IPS-NIHi11 (cell line): ENCODE data around the gene IFT20.

Experiments
- DNase-seq: peaks from one replicate; pipeline ENCODE4 v3.0.0; 2012; ENCODE audit warnings: mixed read lengths, low spot score

The IFT20 gene

DNA sequence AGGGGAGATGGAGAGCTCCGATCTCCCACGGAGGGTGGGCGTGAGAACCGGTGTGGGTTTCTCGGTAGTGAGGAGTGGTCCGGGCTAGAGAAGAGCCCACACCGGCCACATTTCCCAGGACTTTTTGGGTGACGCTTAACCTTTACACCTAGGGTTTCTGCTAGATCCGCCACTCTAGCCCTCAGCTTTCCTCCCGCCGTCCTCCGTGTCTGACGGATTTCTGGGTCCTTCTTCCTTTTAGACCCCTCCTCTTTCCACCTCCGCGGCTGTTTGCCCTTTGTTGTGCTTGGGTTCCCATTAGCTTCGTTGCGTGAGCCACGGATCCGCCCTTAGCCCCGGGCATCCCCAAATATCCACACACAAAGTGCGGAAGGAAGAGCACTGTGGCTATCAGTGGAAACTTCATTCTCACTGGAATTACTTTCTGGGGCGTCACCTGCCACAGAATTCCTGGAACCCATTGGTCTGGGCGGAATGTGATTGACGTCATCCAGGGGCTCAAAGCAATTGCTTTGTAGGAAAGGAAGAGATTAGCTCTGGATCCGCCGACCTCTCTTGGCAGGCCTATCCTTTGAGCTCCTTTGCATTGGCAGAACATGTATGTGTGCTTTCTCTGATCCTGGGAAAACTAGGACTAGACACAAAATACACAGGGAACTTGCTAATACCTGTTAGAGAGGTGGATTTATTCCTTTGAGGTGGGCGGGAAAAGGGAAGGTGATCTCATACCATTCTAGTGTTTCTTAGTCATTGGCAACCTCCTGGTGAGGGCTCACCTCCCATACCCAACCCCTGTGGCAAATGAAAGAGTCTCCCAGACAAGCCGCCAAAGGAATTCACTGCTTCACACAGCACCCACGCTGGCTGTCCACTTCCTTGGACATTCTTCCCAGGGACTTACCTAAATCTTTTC lies 943 bp upstream of the IFT20 start:
- DNase-seq, result peak; percentile 72

GRCh38 chr17:28334666-28335200 lies 539 bp downstream of the IFT20 start:
- DNase-seq, result no peak

DNA sequence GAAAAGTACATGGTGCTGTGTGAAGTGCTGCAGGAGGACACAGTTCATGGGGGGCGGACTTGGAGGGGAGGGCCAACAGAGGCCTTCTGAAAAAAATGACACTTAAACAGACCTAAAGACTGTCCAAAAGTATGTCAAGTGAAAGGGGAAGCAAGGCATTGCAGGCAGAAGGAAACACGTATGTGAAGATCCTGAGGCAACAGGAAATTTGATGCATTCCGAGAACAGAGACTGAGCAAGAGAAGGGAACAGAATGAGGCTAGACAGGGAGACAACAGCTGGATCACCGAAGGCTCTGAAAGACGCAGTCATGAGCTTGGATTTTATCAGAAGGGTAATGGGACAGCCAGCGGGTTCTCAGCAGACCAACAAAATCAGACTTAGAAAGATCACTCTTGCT lies 1.1 kb downstream of the IFT20 start:
- no peak for DNase-seq

DNA sequence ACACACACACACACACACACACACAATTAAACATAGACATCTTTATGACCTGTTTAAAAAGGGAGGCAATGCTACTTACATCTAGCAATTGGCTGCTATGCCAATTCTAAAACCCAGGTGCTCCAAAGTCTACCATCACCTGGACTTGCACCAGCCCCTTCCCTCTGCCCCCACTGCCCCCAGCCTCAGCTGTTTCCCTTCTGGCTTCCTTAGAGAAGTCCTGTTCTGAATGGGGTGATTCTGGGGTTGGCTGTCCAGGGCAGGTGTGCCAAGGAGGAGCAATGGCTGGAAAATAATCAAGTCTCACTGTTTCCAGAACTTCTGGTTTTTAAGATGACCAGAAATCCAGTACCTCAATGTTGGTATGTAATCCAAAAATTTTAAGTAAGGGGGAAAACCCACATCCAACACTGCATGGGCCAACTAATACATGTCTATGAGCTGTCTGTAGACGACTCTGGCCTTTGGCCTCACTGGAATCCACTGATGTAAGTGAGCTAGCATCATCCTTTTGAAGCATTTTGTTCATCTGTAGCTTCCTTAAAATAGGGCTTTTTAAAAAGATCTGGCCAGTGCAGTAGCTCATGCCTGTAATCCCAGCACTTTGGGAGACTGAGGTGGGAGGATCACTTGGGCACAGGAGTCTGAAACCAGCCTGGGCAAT lies 2.1 kb downstream of the IFT20 start:
- no peak for DNase-seq

- DNase-seq, result no peak
These were observed 3.3 kb downstream of the IFT20 start for GRCh38 chr17:28331891-28332420.

- no peak for DNase-seq
These were observed 4.6 kb downstream of the IFT20 start for GRCh38 chr17:28330671-28331070.

DNA sequence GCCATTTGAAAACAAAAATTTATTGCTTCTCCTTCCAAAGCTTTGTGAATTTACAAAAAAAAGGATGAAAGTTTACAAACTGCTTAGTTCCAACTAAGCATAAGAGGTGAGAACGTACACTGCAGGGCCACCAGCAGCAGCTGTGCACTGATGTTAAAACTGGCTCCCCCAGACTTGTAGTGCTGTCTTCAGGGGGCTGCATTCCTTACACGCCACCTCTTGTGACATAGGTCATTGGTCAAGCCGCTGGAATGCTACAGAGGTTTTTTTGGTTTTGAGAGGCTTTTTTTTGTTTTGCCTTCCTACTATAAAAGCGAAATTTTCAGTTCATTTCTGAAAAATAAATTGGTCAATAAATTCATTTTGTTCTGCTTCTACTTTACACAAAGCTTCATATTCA lies 6.9 kb downstream of the IFT20 start:
- DNase-seq, result no peak

- DNase-seq, result no peak
These were observed 7.6 kb downstream of the IFT20 start for GRCh38 chr17:28327709-28328108.

- DNase-seq, result no peak
These were observed 8.2 kb downstream of the IFT20 start for GRCh38 chr17:28327031-28327607.

GRCh38 chr17:28326114-28326513 lies 9.2 kb downstream of the IFT20 start:
- no peak for DNase-seq

GRCh38 chr17:28325211-28325610 lies 10.1 kb downstream of the IFT20 start:
- no peak for DNase-seq

- DNase-seq, result no peak
These were observed 10.5 kb downstream of the IFT20 start for GRCh38 chr17:28324781-28325180.

DNA sequence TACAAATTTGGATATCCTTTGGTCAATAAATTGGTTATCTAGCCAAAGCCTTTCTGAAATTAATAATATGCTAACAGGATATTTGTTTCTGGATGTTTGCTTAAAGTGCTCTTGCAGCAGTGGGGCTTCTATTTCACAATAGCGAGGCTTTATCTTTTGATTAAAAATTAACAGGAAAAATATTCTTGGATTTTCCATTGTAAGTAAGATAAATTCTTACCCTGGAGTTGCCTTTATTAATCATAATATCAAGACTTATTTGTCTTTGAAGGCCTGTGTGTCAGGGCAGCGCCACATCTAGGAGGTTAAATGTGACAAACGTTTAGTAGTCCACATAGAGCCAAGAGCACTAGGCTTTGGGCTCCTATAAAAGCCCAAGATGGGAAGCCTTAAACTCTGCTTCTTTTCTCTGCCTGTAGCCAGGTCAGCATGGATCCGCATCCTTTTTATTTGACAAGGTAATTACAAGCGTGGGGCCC lies 11.0 kb downstream of the IFT20 start:
- DNase-seq, result no peak

DNA sequence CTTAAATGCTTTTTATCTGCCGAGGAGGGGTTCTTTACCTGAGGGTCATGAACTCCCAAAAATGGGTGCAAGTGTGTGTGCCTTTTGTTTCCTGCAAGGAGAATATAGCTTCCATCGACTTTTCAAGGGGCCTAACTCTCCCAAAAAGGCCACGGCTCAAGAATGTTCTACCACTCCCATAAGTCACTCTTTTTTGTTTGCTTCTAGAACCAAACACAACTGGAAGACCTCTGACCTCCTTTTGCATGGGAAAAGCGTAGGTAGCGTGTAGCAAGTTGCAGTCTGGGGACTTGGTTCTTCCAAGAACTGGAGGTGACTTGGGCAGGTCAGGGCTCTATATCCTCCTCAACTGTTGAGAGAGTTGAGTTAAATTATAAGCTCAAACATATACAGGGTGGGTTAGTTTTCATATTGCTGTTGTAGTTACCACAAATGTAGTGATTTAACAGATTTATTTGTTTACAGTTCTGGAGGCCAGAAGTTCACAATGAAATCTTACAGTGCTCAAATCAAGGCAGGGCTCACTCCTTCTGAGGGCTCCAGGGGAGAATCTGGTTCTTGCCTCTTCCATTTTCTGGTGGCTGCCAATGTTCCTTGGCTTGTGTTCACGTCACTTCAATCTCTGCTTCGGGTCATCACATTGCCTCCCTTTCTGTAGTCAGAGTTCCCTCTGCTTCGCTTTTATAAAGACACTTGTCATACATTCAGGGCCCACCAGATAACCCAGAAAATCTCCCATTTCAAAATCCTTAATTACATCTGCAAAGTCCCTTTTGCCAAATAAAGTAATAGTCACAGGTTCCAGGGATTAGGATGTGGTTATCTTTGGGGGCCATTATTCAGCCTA lies 14.8 kb downstream of the IFT20 start:
- no peak for DNase-seq

DNA sequence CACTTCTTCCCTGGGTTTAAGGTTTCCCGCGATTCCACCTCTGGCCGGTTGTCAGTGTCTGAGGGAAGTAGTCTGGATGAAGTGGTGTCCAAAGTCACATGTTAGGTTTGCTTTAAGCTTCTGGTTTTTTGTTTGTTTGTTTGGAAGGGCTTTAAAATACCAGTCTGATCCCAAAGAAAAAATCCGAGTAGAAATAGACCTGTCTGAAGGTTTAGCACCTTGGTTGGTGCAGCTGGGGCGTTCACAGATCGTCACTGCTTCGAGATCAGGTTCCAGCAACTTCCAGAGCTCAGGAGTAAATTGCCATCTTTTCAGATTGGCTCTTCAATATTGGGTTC lies 15.7 kb downstream of the IFT20 start:
- DNase-seq, result no peak

DNA sequence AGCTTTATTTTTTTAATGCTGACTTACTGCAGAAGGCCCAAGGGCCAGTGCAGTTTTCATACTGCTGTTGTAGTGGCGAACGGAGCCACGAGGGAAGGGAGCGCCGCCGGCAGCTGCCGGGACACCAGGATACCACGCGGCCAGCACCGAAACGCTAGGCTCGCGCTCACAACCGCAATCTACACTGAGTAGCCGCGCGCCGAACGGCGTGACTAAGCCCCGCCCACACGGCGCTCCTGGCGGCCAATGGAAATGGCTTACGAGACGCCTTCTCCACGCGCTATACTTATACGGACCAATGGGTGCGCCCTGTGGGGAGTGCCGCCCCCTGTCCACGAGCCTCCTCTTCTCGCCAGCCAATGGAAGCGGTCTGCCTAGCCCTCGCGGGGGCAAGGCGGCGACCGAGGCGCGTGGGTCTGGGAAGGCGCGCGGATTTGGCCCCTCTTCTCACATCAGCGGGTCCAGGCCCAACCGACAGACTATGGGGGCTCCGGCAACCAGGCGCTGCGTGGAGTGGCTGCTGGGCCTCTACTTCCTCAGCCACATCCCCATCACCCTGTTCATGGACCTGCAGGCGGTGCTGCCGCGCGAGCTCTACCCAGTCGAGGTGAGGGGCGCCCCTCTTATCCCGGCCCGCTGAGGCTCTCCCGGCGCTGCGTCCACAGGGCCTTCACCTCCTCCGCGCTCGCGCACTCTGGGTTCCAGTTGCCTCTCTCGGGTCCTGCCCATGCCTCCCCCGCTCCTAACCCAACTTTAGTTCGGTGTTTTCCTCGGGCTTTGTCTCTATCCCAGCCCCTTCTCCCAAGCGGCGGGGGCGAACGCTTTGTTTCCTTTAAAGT lies 16.3 kb downstream of the IFT20 start, which contains the start of gene TMEM97:
TSS of gene TMEM97 (plus strand) at position 442 of the 839 bp plus-strand sequence. CDS start at position 482, 40 bp downstream.
- peak; percentile 93 for DNase-seq

- DNase-seq, result peak; percentile 54
These were observed 17.1 kb downstream of the IFT20 start for GRCh38 chr17:28317966-28318758.

DNA sequence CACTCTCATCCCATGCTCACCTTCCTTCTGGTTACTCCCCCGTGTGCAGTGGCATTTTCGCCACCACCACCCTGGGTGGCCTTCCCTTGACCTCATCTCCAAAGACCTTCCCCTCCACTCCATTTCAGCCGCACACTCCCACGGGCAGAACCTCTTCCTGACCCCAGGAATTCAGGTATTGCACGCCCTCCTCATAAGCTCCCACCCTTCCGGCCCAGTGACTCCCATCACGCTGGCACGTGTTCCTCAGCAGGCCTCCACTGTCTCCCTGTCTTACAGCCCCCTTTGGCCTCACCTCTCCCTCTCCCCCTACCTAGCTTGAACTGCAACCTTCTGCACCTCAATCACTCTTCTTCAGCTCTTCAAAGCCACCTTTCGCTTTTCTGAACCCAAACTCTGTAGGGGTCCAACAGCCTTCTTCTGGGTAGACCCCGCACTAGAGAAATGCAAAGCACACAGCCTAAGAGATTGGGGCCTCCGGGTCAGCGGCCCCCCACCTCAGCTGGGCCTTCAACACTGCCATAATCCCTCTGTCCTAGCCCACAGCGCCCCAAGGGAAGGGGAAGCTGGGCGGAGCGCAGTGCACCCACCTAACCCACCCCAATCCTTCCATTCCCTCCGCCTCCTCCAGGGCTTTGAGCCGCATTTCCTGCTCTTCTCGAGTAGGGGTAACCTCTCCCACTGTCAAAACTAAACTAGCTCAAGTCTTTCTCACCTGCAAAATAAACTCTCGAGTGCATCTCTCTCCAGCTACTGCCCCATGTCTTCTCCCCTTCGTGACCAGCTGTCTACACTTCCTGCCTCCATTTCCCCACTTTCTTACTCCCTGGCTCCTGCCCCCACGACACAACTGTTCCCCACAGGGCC lies 17.9 kb downstream of the IFT20 start:
- DNase-seq, result no peak
